ENCODE data around the gene SYCP2L.

- TF ChIP-seq ZNF266 (tag by site-specific recombination; IDR thresholded peaks at IDR 0.05; ENCODE audit: low read depth) (no peak), ATF2 (tag by site-specific recombination; IDR thresholded peaks at IDR 0.05; ENCODE audit: low read depth) (no peak), ZNF184 (tag by site-specific recombination; IDR thresholded peaks at IDR 0.05) (no peak), SETDB1 (IDR thresholded peaks at IDR 0.05; ENCODE audit: insufficient read length, low read length) (no peak), CTCF (tag by site-specific recombination; IDR thresholded peaks at IDR 0.05) (no peak), ZNF169 (tag by site-specific recombination; IDR thresholded peaks at IDR 0.05) (no peak), ZNF133 (tag by site-specific recombination; IDR thresholded peaks at IDR 0.05) (no peak), ZNF114 (tag by site-specific recombination; IDR thresholded peaks at IDR 0.05) (no peak)
These were observed 134.2 kb downstream of the SYCP2L start for GRCh38 chr6:11021003-11021402.
